Ovary (tissue), 9 donors: ENCODE data around the gene USP30. TPM values are rescaled to one million over a fixed set of nuclear protein-coding genes. Genes with fewer than 3 reads are reported as not detected.

Experiments used
- DNase-seq, 5 donors: peaks; one replicate each; pipeline ENCODE4 v3.0.0-alpha.2; 2019 to 2020
- H3K27ac ChIP-seq, 2 donors: fragments of 200-600 bp; one replicate each; pipeline versions ENCODE4 v1.5.1 to v1.8.0; 2019 to 2022
- H3K27me3 ChIP-seq: fragments of 200-600 bp; one replicate; pipeline ENCODE4 v1.8.0; 2022
- H3K36me3 ChIP-seq: fragments of 200-600 bp; sonication (generic); one replicate; pipeline ENCODE4 v1.5.1; 2019
- H3K4me1 ChIP-seq: one replicate; pipeline ENCODE4 v1.8.1; 2013; ENCODE audit warnings: mild to moderate bottlenecking, moderate library complexity; ENCODE audit not compliant: insufficient read depth
- H3K4me3 ChIP-seq: fragments of 200-600 bp; sonication (generic); one replicate; pipeline ENCODE4 v1.5.1; 2017
- H3K9me3 ChIP-seq, 2 donors: fragments of 200-600 bp in 1 of 2; sonication (generic) in 1 of 2; one replicate each; pipeline versions ENCODE4 v1.5.1 to v1.8.1; 2013 to 2019; ENCODE audit warnings: mild to moderate bottlenecking in 1 of 2, moderate library complexity in 1 of 2
- CTCF ChIP-seq, 3 donors: fragments of 450-650 bp in 2 of 3; fragments of 200-600 bp in 1 of 3; IDR thresholded peaks; one replicate each; pipeline versions ENCODE4 v1.5.1 to v1.8.0; 2016 to 2022; ENCODE audit warnings: antibody characterized with exemption in 3 of 3, mild to moderate bottlenecking in 1 of 3
- EP300 ChIP-seq: sonication (generic); formaldehyde crosslinking; IDR thresholded peaks from one replicate; pipeline ENCODE4 v1.6.1; 2017; ENCODE audit warnings: antibody characterized with exemption
- POLR2A ChIP-seq: fragments of 450-650 bp; IDR thresholded peaks from one replicate; pipeline ENCODE4 v1.6.1; 2017; ENCODE audit warnings: antibody characterized with exemption, mild to moderate bottlenecking, moderate library complexity
- WGBS, 3 donors: extraction: QIAGEN DNeasy Blood & Tissue Kit in 1 of 3; methylation state at CpG; one replicate each; pipeline versions ENCODE4 v1.1.5 to v1.1.7; 2013 to 2017; 5-methylcytosine and 5-hydroxymethylcytosine counted together
- intact Hi-C, 4 donors: fragments of 100-400 bp; cut with DNase I; formaldehyde crosslinking; loops; one replicate each; pipeline versions ENCODE4 v1.11.0 to v1.15.1; 2022 to 2023
- polyA plus RNA-seq, 2 donors: library from polyadenylated mRNA; stranded (reverse); fragments of 200-250 nt in 1 of 2; fragments of 350-450 nt in 1 of 2; fragmentation: Illumina TruSeq in 1 of 2; extraction: RNeasy Lipid Tissue Mini Kit (QIAGEN cat#74804) in 1 of 2; gene quantifications; one replicate each; pipeline ENCODE4 v1.2.3, GENCODE V29; 2013 to 2014
- small RNA-seq: library from RNA; depleted of rRNA; stranded (forward); fragments of <200 nt; gene quantifications from one replicate; pipeline ENCODE3, GENCODE V24; 2016
- total RNA-seq, 7 donors: library from RNA; depleted of rRNA in 2 of 7; stranded (reverse); fragments of >200 nt in 2 of 7; fragmentation: NEBNext Ultra II Directional in 3 of 7; extraction: Animal tissue kit (Norgen Biotek cat#: 25700) in 3 of 7; gene quantifications; one replicate each; pipeline versions ENCODE4 v1.1.0 to v1.2.4, GENCODE V29; 2016 to 2023
- donor health status: DM: no; HTN: no; CAD: no; lungs with moderate emphysema.
- donor health status: DM: no; HTN: no; CAD: no.
- donor health status: Bipolar disorder and iron deficiency.
- donor health status: DM: yes; HTN: yes; CAD: no.
- donor health status: DM: no; HTN: no; CAD: no.
- donor health status: DM: yes; HTN: yes; CAD: no.

The USP30 gene
- total and polyA plus RNA-seq, 9 donors = 11.8 to 27.1 (median 21.0) TPM

DNA sequence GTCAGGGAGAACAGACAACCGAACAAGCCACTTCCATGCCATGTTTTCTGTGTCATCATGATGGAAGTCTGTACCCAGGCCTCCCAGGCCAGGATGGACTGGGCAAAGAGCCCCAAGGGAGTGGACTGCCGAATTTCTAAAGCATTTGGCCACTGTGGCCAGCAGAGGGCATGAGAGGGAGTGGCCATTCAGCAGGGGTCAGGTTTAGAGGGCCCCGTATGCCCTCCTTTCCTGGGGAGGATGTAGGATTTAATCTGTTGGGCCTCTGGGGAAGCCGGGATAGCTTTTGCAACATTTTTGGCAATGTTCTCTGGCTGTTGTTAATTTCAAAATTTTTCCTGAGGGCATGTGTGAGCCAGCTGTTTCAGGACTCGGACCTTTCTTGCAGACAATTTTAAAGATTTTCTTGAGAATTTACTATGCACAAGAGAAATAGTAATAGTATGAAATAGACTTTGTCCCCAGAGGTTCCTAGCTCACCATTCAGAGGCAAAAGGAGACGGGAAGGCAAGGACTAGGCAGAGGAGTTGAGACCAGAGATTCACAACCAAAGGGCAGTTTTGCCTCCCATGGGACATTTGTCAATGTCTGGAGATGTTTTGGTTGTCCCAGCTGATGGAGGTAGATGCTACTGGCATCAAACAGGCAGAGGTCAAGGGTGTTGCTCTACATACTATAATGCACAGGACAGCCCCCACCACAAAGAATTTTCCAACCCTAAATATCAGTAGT is 82.0 kb downstream of the USP30 start:
- Histone ChIP-seq H3K27ac (no peak overlapping the region), H3K4me3 (no peak overlapping the region), H3K27me3 (no peaks in the 10 kb centered on the region), H3K9me3 (no peaks in the 10 kb centered on the region), H3K36me3 (no peaks in the 10 kb centered on the region), H3K4me1 (peaks cover 7% of the 10 kb centered on the region)
- WGBS, 3 donors = 33 to 35% (median 34%) methylated on average over 6 of the region's 6 CpGs
- peak in 2 of 5 donors; percentile 42 to 51 for DNase-seq
- no peak for TF ChIP-seq POLR2A
- TF ChIP-seq CTCF (IDR thresholded peaks at IDR 0.05) = no peak
- TF ChIP-seq EP300 = no peak
- intact Hi-C loops = no loop called here

- Histone ChIP-seq H3K36me3 (no peaks in the 10 kb centered on the region), H3K27ac (no peak overlapping the region), H3K4me1 (peaks cover 5% of the 10 kb centered on the region), H3K9me3 (no peaks in the 10 kb centered on the region), H3K4me3 (no peak overlapping the region), H3K27me3 (no peaks in the 10 kb centered on the region)
- no peak for DNase-seq
- WGBS, 3 donors = 65 to 86% (median 72%) methylated on average over 2 of the region's 2 CpGs
- TF ChIP-seq POLR2A = no peak
- no peak for TF ChIP-seq EP300
- TF ChIP-seq CTCF (IDR thresholded peaks at IDR 0.05) = no peak
- intact Hi-C loops = no loop called here
These were observed 84.7 kb downstream of the USP30 start for GRCh38 chr12:109137055-109137454.

Small RNA genes within 50 kb of the gene (small RNA-seq; reads per million reads assigned to genes)
- not detected for gene AC190387.1
- gene RNA5SP372 = not detected

Other genes starting within 250 kb of the USP30 start
- 10 to 100 TPM in 6 of 7 donors, 1 to 10 TPM in 1; 8.0 to 38.3 (median 35.1) TPM for gene SSH1, start 195.0 kb upstream of the USP30 start, total RNA-seq
- 10 to 100 TPM in 1 of 2 donors, 1 to 10 TPM in 1; 7.3 to 15.4 TPM for gene SSH1, start 195.0 kb upstream of the USP30 start, polyA plus RNA-seq
- gene DAO, start 172.5 kb upstream of the USP30 start, total RNA-seq = not detected
- gene DAO, start 172.5 kb upstream of the USP30 start, polyA plus RNA-seq = not detected
- not detected for gene SVOP, start 31.5 kb upstream of the USP30 start, total RNA-seq
- not detected for gene SVOP, start 31.5 kb upstream of the USP30 start, polyA plus RNA-seq
- gene ALKBH2, start 40.9 kb downstream of the USP30 start, total RNA-seq = 10 to 100 TPM; 11.3 to 26.4 (median 21.1) TPM
- 10 to 100 TPM; 11.7 to 24.8 TPM for gene ALKBH2, start 40.9 kb downstream of the USP30 start, polyA plus RNA-seq
- gene UNG, start 45.0 kb downstream of the USP30 start, total RNA-seq = 10 to 100 TPM; 13.5 to 25.4 (median 21.5) TPM
- 10 to 100 TPM; 13.5 to 34.2 TPM for gene UNG, start 45.0 kb downstream of the USP30 start, polyA plus RNA-seq
- 10 to 100 TPM; 27.1 to 56.5 (median 40.9) TPM for gene ACACB, start 64.0 kb downstream of the USP30 start, total RNA-seq
- gene ACACB, start 64.0 kb downstream of the USP30 start, polyA plus RNA-seq = 10 to 100 TPM; 20.5 to 23.0 TPM